Upper lobe of left lung (tissue), 4 donors: ENCODE results near the gene LARGE1.

Experiments
- EP300 ChIP-seq, 4 donors: sonication (generic); formaldehyde crosslinking; IDR thresholded peaks; one replicate each; pipeline ENCODE4 v1.5.1; 2017; ENCODE audit warnings: antibody characterized with exemption in 4 of 4, control low read depth in 2 of 4
- POLR2A ChIP-seq, 4 donors: fragments of 450-650 bp; IDR thresholded peaks; one replicate each; pipeline ENCODE4 v1.5.1; 2016 to 2017; ENCODE audit warnings: antibody characterized with exemption in 4 of 4, mild to moderate bottlenecking in 2 of 4
- POLR2AphosphoS5 ChIP-seq, 2 donors: sonication (generic); formaldehyde crosslinking; IDR thresholded peaks; one replicate each; pipeline ENCODE4 v1.5.1; 2017; ENCODE audit warnings: antibody characterized with exemption in 2 of 2
- TF ChIP-seq, protein P1 (sequence below), 6 experiments: fragments of 450-650 bp in 4 of 6; fragments of 200-600 bp in 2 of 6; sonication (generic) in 2 of 6; IDR thresholded peaks; one replicate each; pipeline ENCODE4 v1.5.1; 2016 to 2019; ENCODE audit warnings: antibody characterized with exemption in 6 of 6

DNA sequence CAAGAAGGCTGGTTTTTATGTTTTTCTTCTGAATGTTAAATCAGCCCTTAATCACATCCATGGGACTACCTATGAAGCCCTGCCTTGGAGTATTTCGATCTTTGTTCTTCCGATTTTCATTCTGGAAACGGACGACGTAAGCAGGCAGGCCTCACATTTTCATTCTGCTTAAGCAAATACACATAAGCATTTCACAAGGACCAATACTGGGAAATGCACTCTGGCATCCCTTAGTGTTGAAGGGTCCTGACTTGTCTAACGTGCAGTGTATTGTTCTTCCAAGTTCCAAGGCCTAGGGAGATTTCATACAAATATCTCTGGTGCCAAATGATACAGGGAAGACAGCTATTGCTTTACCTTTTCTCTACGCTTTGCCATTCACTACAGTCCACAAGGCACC is 143.8 kb downstream of the LARGE1 start:
- TF ChIP-seq, protein P1, sequence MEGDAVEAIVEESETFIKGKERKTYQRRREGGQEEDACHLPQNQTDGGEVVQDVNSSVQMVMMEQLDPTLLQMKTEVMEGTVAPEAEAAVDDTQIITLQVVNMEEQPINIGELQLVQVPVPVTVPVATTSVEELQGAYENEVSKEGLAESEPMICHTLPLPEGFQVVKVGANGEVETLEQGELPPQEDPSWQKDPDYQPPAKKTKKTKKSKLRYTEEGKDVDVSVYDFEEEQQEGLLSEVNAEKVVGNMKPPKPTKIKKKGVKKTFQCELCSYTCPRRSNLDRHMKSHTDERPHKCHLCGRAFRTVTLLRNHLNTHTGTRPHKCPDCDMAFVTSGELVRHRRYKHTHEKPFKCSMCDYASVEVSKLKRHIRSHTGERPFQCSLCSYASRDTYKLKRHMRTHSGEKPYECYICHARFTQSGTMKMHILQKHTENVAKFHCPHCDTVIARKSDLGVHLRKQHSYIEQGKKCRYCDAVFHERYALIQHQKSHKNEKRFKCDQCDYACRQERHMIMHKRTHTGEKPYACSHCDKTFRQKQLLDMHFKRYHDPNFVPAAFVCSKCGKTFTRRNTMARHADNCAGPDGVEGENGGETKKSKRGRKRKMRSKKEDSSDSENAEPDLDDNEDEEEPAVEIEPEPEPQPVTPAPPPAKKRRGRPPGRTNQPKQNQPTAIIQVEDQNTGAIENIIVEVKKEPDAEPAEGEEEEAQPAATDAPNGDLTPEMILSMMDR (IDR thresholded peaks at IDR 0.05) = no peak
- TF ChIP-seq POLR2A (IDR thresholded peaks at IDR 0.05) = no peak
- TF ChIP-seq POLR2AphosphoS5 (IDR thresholded peaks at IDR 0.05) = no peak
- TF ChIP-seq EP300 (IDR thresholded peaks at IDR 0.05) = no peak
